OCI-M1 (cell line): ENCODE results near the gene DCLK1.
A peak's percentile ranks its signal among the peaks of the same experiment; 100 is the strongest.

Experiments
- DNase-seq: peaks from one replicate; lab custom pipeline; 2025; lab: John Stamatoyannopoulos, UW

Gene DCLK1

DNA sequence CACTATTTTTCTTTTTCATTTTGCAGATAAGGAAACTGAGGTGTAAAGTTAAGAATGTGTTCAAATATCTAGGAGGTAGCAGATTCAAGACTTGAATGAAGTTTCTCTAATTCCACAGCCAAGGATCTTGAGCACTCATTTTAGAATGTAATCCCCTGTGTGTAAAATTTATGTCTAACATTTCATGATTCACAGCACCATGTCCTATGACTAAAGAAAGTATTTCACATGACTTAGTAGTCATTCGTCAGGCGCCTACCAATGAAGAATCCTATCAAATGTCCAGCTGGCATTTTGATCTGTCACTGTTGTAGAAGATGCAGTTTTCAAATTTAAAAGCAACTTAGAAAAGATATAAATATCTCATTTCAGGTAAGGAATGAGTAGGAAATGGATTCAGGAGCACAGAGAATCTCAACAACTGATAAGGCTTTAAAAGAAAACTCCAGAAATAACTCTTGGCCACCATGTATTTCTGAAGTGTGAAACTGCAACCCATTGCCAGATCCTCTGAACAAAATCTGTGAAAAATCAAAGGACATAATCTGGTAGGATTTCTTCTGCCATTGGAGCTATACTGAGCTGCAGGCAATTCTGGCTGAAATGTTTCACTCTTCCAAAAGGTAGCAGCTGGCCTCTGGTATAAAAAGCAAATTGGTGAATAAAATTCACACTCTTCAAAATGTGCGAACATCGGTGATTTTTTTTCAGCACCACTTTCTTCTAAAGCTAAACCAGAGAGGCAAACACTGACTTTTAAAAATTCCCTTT lies 92.2 kb downstream of the DCLK1 start:
- DNase-seq = no peak

DNA sequence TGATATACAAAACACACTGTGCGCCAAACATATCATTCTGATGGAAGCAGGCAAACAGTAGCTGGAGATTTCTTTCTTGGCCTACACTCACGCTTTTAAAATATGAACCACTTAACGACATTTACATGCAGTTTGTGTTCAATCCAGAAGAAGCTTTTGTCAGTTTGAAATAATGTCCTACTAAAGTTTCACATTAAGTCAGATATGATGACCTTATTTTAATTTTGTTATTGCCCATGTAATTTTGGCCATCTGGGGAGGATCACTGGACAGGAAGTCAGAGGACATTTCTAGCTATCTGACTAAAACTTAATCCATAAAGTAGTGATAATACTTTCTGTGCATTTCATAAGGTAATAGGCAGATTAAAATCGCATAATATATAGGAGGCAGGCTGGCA lies 98.1 kb downstream of the DCLK1 start:
- DNase-seq = no peak

DNA sequence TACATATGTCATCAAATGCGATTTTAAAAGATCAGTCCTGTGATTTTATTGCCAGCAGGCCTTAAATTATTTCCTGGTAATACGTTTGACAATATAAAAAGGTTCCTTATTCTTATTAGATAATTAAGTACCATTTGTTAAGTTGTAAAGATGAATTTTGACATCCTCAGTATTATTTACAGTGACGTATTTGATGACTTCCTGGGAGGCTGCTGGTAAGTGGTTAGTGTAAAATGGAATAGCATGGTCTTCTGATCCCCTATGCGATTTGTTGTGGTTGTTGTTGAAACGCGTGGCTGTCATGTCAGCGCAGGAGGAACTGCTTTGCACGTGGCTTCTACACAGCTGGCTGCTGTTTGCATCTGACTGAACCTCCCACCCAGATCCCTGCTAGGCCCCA lies 99.7 kb downstream of the DCLK1 start:
- no peak for DNase-seq

DNA sequence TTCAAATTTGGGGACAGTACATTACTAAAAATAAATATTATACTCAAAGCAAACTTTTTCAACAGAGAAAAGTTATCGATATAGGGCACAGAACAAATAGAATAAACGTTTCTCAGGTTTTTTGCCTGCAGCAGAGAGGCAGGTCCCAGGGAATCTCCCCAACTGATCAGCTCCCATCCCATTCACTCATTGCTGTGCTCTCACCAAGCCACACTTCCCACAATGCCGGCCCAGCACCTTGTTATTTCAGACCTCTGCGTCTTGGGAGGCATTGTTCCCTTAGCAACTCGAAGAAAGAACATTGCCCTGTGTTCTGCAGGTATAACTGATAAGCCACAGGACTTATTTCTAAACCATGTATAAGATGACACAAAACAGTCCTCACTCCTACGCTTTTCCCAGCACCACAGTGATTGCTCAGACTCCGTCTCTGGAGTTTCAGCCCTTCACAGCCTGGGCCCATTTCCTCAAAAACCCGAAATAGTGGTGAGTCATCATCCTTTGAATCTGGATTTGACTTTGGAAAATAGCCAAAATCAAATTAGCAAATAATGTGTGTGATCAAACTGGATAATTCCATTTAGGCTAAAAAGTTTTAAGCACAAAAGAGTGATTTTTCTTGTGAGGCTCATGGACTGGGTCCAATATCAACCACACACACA lies 100.4 kb downstream of the DCLK1 start:
- no peak for DNase-seq

DNA sequence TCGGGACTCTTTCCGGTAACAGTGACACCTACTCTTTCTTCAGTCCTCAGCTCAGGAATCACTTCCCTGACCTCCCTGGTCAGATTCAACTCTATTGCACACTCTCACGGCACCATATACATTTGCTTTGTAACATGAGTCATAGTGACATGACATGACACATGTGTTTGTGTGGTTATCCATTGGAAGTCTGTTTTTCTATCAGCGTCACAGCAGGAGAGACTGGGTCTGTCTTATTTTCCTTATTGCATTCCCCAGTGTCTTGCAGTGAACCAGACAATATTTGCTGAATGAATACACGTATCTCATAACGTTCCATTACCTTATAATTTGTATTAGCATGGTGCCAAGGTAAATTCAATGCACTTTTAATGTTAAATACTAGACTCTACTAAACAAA lies 102.0 kb downstream of the DCLK1 start:
- DNase-seq = peak; percentile 36

DNA sequence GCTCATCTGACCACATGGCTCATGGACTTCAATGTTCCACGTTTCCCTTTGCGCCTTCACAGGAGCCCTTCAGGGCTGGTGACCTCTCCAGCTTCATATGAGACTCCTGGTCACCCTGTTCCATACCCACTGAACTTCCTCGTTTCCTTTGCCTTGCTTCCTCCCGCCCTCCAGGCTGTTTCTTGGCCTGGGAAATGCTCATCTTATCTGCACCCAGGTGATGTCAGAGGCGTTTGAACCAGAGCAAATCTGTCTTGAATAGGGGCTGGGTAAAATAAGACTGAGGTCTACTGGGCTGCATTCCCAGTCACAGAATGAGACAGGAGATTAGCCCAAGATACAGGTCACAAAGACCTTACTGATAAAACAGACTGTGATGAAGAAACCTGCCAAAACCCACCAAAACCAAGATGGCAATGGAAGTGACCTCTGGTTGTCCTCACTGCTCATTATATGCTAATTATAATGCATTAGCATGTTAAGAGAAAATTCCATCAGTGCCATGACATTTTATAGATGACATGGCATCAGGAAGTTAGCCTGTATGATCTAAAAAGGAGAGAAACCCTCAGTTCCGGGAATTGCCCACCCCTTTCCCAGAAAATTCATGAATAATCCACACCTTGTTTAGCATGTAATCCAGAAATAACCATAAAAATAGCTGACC lies 102.7 kb downstream of the DCLK1 start:
- DNase-seq = peak; percentile 49

DNA sequence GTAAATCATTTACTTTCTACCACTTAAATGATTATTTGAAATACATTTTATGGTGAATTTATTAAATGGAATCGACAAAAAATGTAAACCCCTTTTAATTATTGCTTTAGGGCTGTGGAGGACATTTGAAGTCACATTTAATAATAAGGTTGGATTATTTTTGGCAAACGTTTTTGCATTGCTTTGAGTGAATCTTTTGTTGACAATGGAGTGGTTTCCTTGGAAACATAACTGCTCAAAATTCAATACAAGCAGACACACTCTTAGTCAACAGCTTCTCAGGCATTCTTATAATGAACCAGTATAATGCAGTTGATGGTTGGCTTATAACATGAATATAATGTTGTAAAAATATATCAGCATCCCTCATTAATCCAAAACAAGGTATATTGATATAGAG lies 104.7 kb downstream of the DCLK1 start:
- no peak for DNase-seq

DNA sequence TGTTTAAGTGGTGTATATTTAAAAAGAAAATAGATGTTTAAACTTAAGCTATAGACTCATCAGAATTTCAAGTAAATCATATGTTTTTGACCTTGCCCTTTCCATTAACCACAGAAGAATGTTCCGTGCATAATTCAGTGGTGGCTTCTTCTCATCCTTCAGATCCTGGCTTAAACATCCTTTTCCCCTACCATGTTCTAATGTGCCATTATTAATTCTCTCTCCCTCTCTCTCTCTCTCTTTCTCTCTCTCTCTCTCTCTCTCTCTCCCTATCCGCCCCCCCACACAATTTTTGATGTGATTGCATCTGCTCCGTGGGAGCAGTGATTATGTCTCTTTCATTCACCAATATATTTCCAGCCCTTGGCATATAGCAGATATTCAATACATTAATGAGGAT lies 116.4 kb downstream of the DCLK1 start:
- no peak for DNase-seq

DNA sequence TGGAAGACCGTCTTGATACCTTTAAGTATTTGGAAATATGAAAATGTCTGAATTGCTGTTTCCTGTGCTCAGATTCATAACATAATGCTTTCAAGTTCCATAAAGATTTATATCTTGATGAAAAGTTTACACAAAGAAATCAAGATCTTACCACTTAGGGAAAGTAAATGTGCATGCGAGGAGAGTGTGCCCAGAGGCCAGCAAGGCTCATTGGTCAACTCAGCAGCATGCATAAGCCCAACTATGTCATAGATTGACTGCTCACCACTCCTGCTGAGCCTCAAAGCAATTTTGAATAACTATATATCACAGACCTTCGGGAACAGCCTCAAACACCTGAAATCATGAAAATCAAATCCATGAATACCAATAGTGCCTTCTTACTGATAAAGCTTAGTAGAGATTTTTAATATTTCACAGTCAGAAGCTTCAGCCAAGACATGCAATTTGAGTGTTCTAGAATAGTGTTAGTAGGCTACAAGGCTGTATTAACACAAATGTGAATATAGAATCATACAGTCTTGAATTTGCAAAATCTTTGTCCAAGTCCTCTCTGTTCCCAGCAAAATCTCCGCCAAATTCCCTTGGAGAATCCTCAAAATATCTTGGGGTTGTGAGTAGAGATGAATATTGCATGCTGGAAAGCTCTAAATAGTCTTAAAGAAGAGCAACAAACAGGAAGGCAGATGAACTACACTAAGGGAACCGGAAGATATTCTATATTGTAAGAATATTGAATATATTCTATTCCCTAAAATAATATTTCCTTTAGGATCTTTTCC lies 124.1 kb downstream of the DCLK1 start:
- no peak for DNase-seq

DNA sequence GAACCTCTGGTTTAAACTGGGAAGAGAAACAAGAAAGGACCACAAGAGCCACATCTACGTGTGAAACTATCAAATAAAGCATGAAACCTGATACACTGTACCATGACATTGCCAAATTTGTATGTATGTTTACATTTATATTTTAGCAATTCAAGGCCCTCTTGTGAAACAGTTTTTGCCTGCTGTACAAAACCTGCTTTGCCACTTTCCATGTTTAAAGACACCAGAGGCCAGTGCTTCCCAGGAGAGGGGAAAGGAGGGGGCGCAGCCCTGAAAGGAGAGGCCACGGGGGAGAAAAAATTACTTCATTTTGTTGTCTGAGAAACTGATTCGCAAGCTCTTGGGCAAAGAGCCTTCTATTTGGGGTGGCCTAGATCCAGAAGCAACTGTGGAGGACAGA lies 124.8 kb downstream of the DCLK1 start:
- no peak for DNase-seq

DNA sequence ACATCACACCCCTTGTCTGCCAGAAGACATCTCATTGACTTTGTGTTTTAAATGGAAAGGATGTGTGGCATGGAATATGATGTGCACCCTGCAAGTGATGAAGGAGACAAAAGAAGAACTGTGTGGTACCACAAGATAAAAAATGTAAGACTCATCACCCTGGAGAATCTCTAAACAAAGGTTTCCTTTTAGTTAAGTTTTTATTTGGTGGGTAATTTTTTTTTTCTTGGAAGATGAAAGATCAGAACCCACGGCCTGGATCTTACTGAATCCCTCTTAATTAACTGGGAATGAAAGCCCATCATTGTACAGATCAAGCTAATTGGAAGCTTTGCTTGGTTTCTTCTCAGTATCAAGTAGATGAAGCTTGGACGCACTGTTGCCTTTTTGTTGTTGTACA lies 129.6 kb downstream of the DCLK1 start:
- DNase-seq = no peak

DNA sequence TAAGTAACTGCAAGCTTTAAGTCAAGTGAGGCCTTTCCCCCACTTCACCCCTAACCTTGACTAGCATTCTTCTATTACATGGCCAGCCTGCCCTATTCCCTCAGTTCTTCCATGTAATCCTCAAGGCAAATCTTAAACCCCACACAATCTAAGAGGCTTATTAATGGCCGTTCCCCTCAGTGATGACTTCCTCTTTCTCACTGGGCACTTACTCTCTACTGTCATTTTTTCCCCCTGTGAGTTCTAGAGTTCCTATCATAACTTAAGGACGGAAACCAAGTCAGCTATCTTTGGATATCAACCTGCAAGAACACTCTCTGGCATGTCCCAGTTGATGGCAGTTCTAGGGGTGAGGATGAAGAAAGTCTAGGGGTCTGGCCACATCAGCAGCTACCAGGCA lies 131.2 kb downstream of the DCLK1 start:
- peak; percentile 58 for DNase-seq

DNA sequence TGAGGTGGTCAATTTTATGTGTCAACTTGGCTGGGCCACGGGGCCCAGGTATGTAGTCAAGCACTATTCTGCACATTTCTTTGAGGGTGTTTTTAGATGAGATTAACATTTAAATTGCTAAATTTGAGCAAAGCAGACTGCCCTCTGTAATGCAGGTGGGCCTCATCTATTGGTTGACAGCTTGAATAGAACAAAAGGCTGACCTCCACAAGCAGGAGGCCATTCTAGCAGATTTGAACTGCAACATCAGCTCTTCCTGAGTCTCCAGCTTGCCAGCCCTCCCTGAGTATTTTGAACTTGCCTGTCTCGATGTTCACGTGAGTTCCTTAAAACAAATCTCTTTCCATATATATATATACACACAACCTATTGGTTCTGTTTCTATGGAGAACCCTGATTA lies 134.8 kb downstream of the DCLK1 start:
- no peak for DNase-seq

DNA sequence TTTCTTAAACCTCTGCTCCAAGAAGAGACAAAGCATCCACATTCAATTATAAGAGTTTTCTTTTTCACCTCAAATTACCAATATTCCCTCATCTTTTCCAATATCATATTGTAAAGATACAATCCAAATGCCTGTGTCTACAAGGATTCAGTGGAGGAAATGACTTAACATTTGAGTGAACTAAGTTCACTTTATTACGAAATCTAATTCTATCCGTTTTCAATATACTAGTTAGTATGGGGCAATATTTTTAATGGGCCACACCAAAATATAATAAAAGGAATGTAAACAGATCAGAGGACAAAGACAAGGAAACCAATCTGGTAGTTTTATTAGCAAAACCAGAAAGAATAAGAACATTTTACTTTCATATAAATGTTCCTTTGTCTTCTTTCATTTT lies 136.0 kb downstream of the DCLK1 start:
- peak; percentile 62 for DNase-seq

DNA sequence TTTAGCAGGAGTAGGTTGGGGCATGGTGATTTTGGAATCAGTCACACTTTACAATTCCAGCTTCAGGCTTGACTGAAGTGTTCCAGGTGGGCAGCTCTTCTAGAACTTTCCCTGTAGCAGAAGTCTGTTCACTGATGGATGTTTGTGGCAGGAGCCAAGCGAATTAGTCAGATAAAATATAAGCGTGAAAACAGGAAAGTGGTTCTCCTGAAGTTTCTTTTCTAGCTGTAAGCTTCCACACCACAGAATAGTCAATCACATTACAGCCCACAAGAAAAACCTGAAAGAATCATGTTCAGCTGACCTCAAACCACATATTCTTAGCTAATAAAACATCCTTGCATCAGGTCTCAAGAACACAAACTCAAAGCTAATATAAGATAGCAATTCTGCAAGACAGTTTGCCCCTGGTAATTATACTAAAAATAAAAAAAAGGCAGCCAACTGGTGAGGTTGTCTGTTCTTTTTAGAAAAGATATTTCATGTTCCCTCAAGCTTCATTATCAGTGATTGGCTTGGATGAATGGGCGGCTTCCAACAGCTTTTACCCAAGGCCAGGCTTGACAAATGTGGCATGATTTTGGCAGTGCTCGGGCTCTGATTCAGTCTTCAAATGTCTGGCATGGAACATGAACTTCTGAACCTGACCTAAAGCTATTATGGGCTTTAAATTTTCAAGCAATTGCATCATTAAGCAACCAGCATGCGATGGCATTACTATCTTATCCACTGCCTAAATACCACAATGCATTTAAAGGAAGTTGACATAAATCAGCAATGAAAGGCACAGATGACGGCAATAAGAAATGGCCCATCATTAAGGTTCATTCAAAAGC lies 136.8 kb downstream of the DCLK1 start:
- DNase-seq = peak; percentile 94

DNA sequence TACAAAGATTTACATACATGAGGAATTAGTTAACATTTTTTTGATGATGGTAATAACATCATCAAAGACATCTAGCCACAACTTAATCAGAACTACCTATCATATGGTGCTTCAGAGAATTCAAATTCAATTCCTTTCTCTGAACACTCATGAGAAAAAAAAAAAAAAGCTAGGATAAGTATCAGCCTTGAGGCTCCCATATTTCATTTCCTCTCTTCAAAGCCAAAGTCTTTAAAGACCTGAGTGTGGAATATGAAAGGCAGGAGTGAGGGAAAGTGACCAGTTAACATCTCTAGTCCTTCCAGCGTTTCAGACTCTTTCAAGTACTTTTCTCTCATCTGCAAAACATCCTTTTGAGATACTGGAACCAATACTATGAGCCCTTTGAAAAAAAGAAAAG lies 137.5 kb downstream of the DCLK1 start:
- DNase-seq = no peak

DNA sequence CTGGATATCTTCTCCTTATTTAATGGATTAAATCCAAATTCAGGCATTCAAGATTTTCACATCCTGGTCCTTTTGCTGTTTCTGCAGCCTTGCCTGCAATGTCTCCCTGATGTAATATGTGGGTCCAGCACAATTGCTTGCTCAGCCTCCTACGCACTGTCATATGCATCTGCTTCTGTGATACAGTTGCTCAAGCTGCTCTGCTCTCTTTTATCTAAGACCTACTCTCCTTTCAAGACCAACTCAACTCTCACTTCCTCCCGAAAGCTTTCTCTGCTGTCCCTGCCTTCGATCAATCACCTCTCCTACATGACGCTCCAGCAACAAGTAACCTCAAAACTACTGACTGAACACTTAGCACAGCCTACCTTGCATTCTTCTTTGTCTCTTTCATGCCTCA lies 138.2 kb downstream of the DCLK1 start:
- peak; percentile 86 for DNase-seq

DNA sequence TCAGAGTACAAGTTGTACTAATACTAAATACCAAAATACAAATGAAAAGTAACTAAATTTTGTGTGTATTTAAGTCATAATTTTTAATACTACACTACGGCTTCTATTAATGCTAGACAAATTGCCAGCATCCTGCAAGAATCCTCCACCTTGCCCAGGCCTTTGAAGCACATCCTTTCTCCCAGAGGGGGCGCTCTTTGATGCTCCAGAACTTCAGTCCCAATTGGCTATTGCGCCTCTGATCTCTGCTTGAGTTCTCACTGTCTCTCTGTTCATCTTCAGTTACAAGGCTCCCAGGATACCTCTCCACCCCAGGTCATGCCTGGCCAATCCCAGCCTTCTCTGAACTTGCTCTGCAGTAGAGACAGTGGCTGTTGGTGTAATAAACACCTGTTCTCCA lies 141.0 kb downstream of the DCLK1 start:
- DNase-seq = peak; percentile 44

DNA sequence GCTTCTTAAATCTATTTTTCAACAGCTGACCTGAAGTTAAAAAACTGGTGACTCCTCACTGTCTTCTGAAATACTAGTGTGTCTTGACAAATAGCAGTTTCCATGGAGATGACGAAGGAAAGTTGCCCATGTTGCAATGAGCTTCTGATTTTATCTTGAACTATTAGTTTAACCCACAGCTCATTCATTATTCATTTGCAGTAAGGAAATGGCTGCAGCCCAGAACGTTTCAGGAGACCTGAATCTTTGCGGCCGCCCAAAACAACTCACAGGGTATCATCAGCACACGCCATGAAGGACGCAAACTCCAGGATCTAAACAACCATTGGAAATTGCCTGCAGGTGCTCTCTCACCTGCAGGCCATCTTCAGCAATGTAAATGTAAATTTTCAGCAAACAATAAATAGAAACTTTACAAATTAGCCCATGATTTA lies 142.5 kb downstream of the DCLK1 start:
- peak; percentile 26 for DNase-seq

DNA sequence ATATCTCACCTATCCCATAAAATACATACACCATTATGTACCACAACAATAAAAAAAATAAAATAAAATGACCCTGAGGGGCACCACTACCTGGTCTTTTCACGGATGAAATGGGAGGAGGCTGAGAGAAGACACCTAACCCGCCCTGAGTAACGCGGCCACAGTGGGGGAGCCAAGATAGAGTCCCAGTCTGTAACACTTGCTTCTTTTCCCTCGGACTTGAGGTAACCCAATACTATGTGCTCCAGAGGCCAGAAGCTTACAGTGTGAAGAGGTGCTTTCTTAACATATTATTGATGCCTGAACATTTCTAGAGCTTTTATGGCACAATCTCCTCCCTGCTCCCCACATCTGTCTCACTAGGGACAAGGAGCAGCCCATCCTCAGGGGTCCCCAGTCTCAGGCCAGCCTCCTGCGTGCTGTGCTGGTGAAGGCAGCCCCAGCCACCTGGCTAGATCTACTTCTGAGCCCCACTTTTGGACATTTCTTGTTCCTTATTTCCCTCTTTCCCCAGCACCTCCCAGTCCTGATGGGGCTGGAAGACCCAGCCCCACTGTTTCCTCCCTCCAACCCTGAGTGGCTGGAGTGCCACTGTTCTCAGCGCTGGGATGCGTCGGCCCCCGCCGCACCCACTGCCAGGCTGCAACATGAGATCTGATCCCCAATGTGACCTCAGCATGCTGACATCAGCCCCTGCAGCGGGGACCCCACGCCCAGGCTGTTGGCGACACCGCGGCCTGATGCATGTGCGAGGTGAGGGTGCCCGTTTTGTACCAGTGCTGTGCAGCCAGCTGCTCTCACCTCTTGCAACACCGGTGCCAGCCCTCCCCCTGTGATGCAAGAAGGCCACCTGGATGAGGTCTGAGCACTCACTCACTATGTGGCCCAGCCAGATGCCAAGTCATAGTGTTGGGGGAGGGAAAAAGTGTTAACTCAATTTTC lies 143.3 kb downstream of the DCLK1 start:
- no peak for DNase-seq
